ENCODE measurements around the gene HHATL.
A peak's percentile ranks its signal among the peaks of the same experiment; 100 is the strongest.

HHATL gene

GRCh38 chr3:42732196-42732828, 29.7 kb upstream of the HHATL start:
- Histone ChIP-seq H3K27me3 (ENCODE audit: insufficient read depth, low read length, poor library complexity) (no peaks in the 10 kb centered on the region), H3K9ac (ENCODE audit: low read length) (no peak overlapping the region), H2BK120ac (ENCODE audit: low read depth, low read length) (no peak overlapping the region), H3K4me1 (ENCODE audit: control insufficient read depth, low read depth, low read length) (peaks cover 6% of the 10 kb centered on the region), H4K5ac (ENCODE audit: low read length) (no peak overlapping the region), H2BK15ac (replicated peaks; ENCODE audit: low read depth) (no peak overlapping the region), H3K4ac (ENCODE audit: low read depth, low read length) (no peak overlapping the region), H3K79me2 (ENCODE audit: control insufficient read depth, insufficient read depth, low read length) (no peaks in the 10 kb centered on the region), H2BK5ac (ENCODE audit: low read length) (no peak overlapping the region), H3K23ac (ENCODE audit: low read length) (no peak overlapping the region), H3K4me2 (ENCODE audit: low read length) (no peak overlapping the region), H4K8ac (ENCODE audit: low read depth, low read length) (no peak overlapping the region), H3K27ac (ENCODE audit: low read depth, low read length) (no peak overlapping the region), H2AK5ac (ENCODE audit: low read length) (peak overlapping the region; percentile 53), H3K4me3 (ENCODE audit: low read length) (no peak overlapping the region), H3K56ac (ENCODE audit: low read length) (no peak overlapping the region), H3K18ac (ENCODE audit: low read length) (no peak overlapping the region), H3K36me3 (ENCODE audit: control insufficient read depth, insufficient read depth, low read length) (no peaks in the 10 kb centered on the region), H3K79me1 (ENCODE audit: low read length) (no peaks in the 10 kb centered on the region)
- WGBS (ENCODE audit: extremely low coverage, insufficient coverage, low lambda C conversion rate): no CpG with 5 or more reads among the region's 4 CpGs
- no peak for DNase-seq

- Histone ChIP-seq H2BK120ac (ENCODE audit: low read depth, low read length) (no peak overlapping the region), H4K5ac (ENCODE audit: low read length) (no peak overlapping the region), H3K4me2 (ENCODE audit: low read length) (no peak overlapping the region), H2AK5ac (ENCODE audit: low read length) (no peak overlapping the region), H3K27ac (ENCODE audit: low read depth, low read length) (no peak overlapping the region), H2BK15ac (replicated peaks; ENCODE audit: low read depth) (no peak overlapping the region), H3K4ac (ENCODE audit: low read depth, low read length) (no peak overlapping the region), H3K79me2 (ENCODE audit: control insufficient read depth, insufficient read depth, low read length) (no peaks in the 10 kb centered on the region), H4K8ac (ENCODE audit: low read depth, low read length) (no peak overlapping the region), H3K9ac (ENCODE audit: low read length) (no peak overlapping the region), H3K4me3 (ENCODE audit: low read length) (no peak overlapping the region), H3K4me1 (ENCODE audit: control insufficient read depth, low read depth, low read length) (peaks cover 6% of the 10 kb centered on the region), H2BK5ac (ENCODE audit: low read length) (no peak overlapping the region), H3K23ac (ENCODE audit: low read length) (no peak overlapping the region), H3K56ac (ENCODE audit: low read length) (no peak overlapping the region), H3K18ac (ENCODE audit: low read length) (no peak overlapping the region), H3K27me3 (ENCODE audit: insufficient read depth, low read length, poor library complexity) (no peaks in the 10 kb centered on the region), H3K36me3 (ENCODE audit: control insufficient read depth, insufficient read depth, low read length) (no peaks in the 10 kb centered on the region), H3K79me1 (ENCODE audit: low read length) (no peaks in the 10 kb centered on the region)
- no peak for DNase-seq
- WGBS (ENCODE audit: extremely low coverage, insufficient coverage, low lambda C conversion rate): no CpG with 5 or more reads among the region's 6 CpGs
These were observed 29.0 kb upstream of the HHATL start for GRCh38 chr3:42731476-42732195.

- Histone ChIP-seq H3K27ac (ENCODE audit: low read depth, low read length) (no peak overlapping the region), H3K23ac (ENCODE audit: low read length) (no peak overlapping the region), H4K8ac (ENCODE audit: low read depth, low read length) (no peak overlapping the region), H3K56ac (ENCODE audit: low read length) (no peak overlapping the region), H3K4me2 (ENCODE audit: low read length) (no peak overlapping the region), H2BK15ac (replicated peaks; ENCODE audit: low read depth) (no peak overlapping the region), H3K4me1 (ENCODE audit: control insufficient read depth, low read depth, low read length) (peaks cover 6% of the 10 kb centered on the region), H3K4me3 (ENCODE audit: low read length) (no peak overlapping the region), H3K36me3 (ENCODE audit: control insufficient read depth, insufficient read depth, low read length) (no peaks in the 10 kb centered on the region), H3K9ac (ENCODE audit: low read length) (no peak overlapping the region), H2BK5ac (ENCODE audit: low read length) (no peak overlapping the region), H4K5ac (ENCODE audit: low read length) (no peak overlapping the region), H3K27me3 (ENCODE audit: insufficient read depth, low read length, poor library complexity) (no peaks in the 10 kb centered on the region), H3K79me1 (ENCODE audit: low read length) (no peaks in the 10 kb centered on the region), H3K18ac (ENCODE audit: low read length) (no peak overlapping the region), H2AK5ac (ENCODE audit: low read length) (no peak overlapping the region), H3K4ac (ENCODE audit: low read depth, low read length) (no peak overlapping the region), H2BK120ac (ENCODE audit: low read depth, low read length) (no peak overlapping the region), H3K79me2 (ENCODE audit: control insufficient read depth, insufficient read depth, low read length) (no peaks in the 10 kb centered on the region)
- no peak for DNase-seq
- WGBS (ENCODE audit: extremely low coverage, insufficient coverage, low lambda C conversion rate): no CpG with 5 or more reads among the region's 3 CpGs
These were observed 28.3 kb upstream of the HHATL start for GRCh38 chr3:42730706-42731420.

- Histone ChIP-seq H4K5ac (ENCODE audit: low read length) (no peak overlapping the region), H4K8ac (ENCODE audit: low read depth, low read length) (no peak overlapping the region), H3K4me1 (ENCODE audit: control insufficient read depth, low read depth, low read length) (peaks cover 3% of the 10 kb centered on the region), H3K4me2 (ENCODE audit: low read length) (no peak overlapping the region), H3K23ac (ENCODE audit: low read length) (no peak overlapping the region), H2BK120ac (ENCODE audit: low read depth, low read length) (no peak overlapping the region), H3K36me3 (ENCODE audit: control insufficient read depth, insufficient read depth, low read length) (no peaks in the 10 kb centered on the region), H3K79me1 (ENCODE audit: low read length) (no peaks in the 10 kb centered on the region), H3K79me2 (ENCODE audit: control insufficient read depth, insufficient read depth, low read length) (no peaks in the 10 kb centered on the region), H2AK5ac (ENCODE audit: low read length) (no peak overlapping the region), H3K9ac (ENCODE audit: low read length) (no peak overlapping the region), H3K27me3 (ENCODE audit: insufficient read depth, low read length, poor library complexity) (no peaks in the 10 kb centered on the region), H2BK15ac (replicated peaks; ENCODE audit: low read depth) (no peak overlapping the region), H3K4me3 (ENCODE audit: low read length) (no peak overlapping the region), H3K56ac (ENCODE audit: low read length) (no peak overlapping the region), H3K18ac (ENCODE audit: low read length) (no peak overlapping the region), H3K27ac (ENCODE audit: low read depth, low read length) (no peak overlapping the region), H3K4ac (ENCODE audit: low read depth, low read length) (no peak overlapping the region), H2BK5ac (ENCODE audit: low read length) (no peak overlapping the region)
- no CpG with 5 or more reads among the region's 11 CpGs for WGBS (ENCODE audit: extremely low coverage, insufficient coverage, low lambda C conversion rate)
- DNase-seq: no peak
These were observed 27.7 kb upstream of the HHATL start for GRCh38 chr3:42730294-42730693.

DNA sequence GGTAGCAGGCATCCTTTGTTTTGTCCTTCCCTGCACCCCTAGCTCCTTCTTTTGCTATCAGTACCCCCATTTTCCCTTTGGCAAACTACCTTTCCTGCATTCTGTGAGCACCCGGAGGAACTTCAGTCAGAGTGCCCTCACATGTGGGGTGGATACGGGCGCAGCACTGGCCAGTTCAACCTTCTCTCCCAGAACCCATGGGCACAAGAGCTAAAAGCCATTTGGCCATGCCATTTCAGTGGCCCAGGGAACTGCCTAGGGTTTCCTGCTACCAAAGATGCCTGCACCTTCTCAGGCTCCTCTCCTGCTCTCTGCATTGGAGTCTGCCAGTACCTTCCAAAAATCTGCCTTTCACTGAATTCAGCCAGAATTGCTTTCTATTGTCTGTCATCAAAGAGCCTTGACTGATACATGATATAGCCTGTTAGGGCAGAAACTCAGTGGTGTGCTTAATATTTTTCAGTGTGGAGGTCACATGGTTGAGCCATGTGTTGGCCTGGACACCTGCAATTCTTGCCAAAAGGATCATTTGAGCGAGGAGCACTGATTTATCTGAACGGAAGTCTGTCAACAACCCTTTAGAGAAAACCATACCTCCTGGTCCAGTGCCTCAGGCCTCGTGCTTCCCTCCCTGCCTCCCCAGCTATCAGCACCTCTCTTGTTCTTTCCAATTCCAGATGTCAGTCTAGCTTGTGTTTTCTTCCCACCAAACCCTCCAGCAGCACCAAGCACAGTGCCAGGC, 27.0 kb upstream of the HHATL start:
- DNase-seq: no peak
- Histone ChIP-seq H3K36me3 (ENCODE audit: control insufficient read depth, insufficient read depth, low read length) (no peaks in the 10 kb centered on the region), H2BK5ac (ENCODE audit: low read length) (no peak overlapping the region)

More for the DNA sequence above, 27.0 kb upstream of the HHATL start:
- no peak overlapping the region for H2AK5ac ChIP-seq (ENCODE audit: low read length)
- H4K5ac ChIP-seq (ENCODE audit: low read length): no peak overlapping the region
- H3K4ac ChIP-seq (ENCODE audit: low read depth, low read length): no peak overlapping the region
- H3K23ac ChIP-seq (ENCODE audit: low read length): no peak overlapping the region
- H3K27me3 ChIP-seq (ENCODE audit: insufficient read depth, low read length, poor library complexity): no peaks in the 10 kb centered on the region
- H3K9ac ChIP-seq (ENCODE audit: low read length): no peak overlapping the region
- no peak overlapping the region for H3K56ac ChIP-seq (ENCODE audit: low read length)
- no peak overlapping the region for H3K18ac ChIP-seq (ENCODE audit: low read length)
- no peak overlapping the region for H3K27ac ChIP-seq (ENCODE audit: low read depth, low read length)
- no peak overlapping the region for H4K8ac ChIP-seq (ENCODE audit: low read depth, low read length)
- WGBS (ENCODE audit: extremely low coverage, insufficient coverage, low lambda C conversion rate): no CpG with 5 or more reads among the region's 6 CpGs
- no peak overlapping the region for H3K4me3 ChIP-seq (ENCODE audit: low read length)
- peaks cover 3% of the 10 kb centered on the region for H3K4me1 ChIP-seq (ENCODE audit: control insufficient read depth, low read depth, low read length)
- no peaks in the 10 kb centered on the region for H3K79me1 ChIP-seq (ENCODE audit: low read length)
- H3K79me2 ChIP-seq (ENCODE audit: control insufficient read depth, insufficient read depth, low read length): no peaks in the 10 kb centered on the region
- H2BK15ac ChIP-seq (replicated peaks; ENCODE audit: low read depth): no peak overlapping the region
- H2BK120ac ChIP-seq (ENCODE audit: low read depth, low read length): no peak overlapping the region
- no peak overlapping the region for H3K4me2 ChIP-seq (ENCODE audit: low read length)
